Measurements from ENCODE around the gene PRKCE.

PRKCE gene

DNA sequence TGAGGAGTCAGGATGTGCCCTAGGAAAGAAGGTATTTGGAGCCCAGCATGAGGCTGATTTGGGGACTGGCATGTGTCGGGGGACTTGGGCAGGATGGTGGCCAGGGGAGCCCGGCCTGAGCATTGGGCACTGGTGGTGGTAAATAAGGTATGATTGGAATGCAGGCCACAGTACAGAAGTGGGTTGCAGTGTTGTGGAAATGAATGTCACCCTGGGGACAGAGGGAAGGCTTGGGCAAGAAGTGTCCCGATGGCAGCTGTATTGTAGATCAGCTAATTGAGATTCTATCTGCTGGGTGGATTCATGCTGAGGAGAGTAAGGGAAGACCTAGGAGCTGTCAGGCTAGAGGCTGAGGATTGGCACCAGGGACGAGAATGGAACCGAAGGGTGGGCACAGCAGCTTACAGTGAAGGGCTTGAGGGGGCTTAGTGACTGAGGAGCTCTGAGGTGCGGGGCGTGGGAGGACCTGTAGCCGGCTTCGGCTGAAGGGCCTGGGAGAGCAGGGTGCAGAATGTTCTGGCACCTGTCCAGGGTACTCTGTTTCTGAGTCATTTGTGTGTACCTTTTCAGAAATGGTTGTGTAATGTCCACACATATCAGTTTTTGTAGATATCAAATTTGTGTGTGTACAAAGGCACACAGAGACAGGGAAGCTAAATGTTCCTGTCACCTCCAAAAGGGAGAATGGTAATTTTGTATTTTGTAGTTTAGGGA, 170.2 kb downstream of the PRKCE start:
- DNase-seq (ENCODE audit: low spot score): no peak
- TF ChIP-seq, protein P1, sequence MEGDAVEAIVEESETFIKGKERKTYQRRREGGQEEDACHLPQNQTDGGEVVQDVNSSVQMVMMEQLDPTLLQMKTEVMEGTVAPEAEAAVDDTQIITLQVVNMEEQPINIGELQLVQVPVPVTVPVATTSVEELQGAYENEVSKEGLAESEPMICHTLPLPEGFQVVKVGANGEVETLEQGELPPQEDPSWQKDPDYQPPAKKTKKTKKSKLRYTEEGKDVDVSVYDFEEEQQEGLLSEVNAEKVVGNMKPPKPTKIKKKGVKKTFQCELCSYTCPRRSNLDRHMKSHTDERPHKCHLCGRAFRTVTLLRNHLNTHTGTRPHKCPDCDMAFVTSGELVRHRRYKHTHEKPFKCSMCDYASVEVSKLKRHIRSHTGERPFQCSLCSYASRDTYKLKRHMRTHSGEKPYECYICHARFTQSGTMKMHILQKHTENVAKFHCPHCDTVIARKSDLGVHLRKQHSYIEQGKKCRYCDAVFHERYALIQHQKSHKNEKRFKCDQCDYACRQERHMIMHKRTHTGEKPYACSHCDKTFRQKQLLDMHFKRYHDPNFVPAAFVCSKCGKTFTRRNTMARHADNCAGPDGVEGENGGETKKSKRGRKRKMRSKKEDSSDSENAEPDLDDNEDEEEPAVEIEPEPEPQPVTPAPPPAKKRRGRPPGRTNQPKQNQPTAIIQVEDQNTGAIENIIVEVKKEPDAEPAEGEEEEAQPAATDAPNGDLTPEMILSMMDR (IDR thresholded peaks at IDR 0.05; ENCODE audit: extremely low read depth, missing control alignments): no peak

DNA sequence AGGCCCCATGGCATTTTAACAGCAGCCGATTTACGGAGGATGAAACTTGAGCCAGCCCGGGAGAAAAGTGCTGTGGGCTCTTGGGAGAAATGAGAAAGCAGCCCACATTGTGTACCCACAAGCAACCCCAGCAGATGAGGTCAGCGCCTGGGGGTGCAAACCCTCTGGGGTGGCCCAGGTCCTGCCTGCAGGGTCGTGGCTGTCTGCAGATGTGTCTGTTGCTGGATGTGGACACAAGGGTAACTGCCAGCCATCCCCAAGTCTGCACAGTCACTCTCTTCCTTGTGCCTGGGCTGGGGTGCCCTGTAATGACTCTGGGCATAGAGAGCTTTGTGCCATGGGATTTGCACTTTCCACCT, 170.8 kb downstream of the PRKCE start:
- TF ChIP-seq, protein P1 (IDR thresholded peaks at IDR 0.05; ENCODE audit: extremely low read depth, missing control alignments): no peak
- DNase-seq (ENCODE audit: low spot score): no peak

DNA sequence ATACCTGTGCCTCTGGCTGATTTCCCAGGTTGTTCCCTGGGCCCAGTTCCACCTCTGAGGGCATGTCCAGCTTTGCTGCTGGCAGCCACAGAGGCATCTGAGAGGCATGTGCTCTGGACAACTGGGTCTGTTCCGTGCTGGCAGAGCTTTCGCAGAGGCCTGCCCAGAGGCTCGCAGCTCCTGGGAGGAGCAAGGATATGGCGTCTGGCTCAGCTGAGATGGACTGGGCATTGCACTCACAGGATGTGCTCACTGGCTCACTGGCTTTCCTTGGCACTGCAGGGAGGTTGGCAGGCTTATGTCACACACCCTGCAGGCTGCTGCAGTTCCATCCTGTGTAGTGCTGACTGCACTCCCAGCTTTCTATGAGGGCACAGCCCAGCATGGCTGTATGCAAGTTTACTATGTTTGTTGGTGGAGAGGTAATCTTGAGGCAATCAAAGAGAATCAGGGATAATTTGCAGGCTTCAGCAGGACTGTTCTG, 172.3 kb downstream of the PRKCE start:
- no peak for DNase-seq (ENCODE audit: low spot score)
- TF ChIP-seq, protein P1 (IDR thresholded peaks at IDR 0.05; ENCODE audit: extremely low read depth, missing control alignments): no peak

DNA sequence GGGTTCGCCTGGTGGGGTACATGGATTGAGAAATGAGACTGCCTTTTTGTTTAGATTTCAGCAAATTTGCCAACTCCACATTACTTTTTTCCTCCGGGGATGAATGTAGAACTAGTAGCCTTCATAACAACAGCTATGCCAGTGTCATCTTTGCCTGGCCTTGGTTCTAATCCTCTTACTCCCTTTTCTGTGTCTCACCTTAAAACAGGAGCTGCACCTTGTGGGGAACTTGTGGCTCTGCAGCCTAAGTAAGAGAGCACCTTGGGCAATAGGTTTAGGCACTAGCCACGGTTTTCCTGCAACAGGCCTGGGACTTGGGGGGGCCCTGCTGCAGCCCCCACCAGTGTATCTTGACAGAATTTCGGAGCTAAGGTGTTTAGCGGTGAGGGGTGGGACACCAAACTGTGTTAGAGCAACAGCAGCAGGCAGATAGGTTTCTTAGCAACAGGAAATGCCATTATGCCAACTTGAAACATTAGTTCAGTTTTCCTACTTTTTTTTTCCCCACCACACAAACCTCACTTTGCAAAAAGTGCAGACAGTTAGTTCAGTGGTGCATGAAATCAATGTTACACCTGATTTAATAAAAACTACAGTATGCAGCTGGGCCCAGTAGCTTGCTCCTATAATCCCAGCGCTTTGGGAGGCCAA, 173.7 kb downstream of the PRKCE start:
- TF ChIP-seq, protein P1 (IDR thresholded peaks at IDR 0.05; ENCODE audit: extremely low read depth, missing control alignments): no peak
- DNase-seq (ENCODE audit: low spot score): no peak

DNA sequence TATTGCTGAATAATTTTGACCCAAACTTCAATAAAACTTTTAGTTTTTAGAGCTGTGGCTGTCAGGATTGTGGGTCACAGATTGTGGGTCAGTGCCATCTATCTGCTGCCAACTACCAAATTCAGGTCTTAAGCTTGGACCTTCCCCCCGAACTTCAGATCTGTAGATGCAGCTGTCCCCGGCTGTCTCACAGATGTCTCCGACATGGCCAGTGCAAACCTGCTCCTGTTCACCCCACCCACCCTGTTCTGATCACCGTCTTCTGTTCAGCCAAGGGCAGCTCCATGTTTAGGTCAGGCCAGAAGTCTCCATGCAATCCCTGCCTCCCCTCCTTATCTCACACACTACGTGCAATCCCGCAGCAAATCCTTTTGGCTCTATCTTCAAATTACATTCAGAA, 175.0 kb downstream of the PRKCE start:
- no peak for DNase-seq (ENCODE audit: low spot score)
- TF ChIP-seq, protein P1 (IDR thresholded peaks at IDR 0.05; ENCODE audit: extremely low read depth, missing control alignments): no peak

DNA sequence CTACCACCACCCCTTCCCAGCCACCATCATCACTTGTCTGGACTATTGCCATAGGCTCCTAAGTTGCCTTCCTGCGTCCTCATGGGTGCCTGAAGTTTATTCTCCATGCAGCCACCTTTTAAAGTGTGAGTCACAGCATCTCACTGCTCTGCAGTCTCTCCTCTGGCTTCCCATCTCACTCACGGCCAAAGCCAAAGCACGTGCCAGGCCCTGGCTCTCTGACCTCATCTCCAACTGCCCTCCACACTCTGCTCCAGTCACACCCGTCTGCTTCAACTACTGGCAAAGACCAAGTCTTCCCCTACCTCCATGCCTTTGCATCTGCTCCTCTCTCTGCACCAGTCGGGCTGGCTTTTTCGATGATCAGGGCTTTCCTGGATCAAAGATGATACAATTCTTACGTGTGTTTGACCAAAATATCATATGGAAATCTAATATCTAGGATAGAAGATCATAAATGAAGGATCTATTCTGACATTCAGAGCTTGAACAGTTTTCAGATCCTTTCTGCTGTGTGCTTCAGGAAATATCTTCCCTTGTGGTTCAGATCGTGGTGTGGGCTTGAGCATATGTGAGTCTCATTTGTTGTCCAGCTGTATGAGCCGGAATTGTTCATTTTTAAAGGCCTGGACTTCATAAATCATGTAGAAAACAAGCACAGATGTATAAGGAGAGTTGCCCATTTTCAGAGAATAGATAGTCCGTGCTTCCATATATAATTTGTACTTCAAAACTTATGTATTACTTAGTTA, 175.6 kb downstream of the PRKCE start:
- DNase-seq (ENCODE audit: low spot score): no peak
- TF ChIP-seq, protein P1 (IDR thresholded peaks at IDR 0.05; ENCODE audit: extremely low read depth, missing control alignments): no peak

DNA sequence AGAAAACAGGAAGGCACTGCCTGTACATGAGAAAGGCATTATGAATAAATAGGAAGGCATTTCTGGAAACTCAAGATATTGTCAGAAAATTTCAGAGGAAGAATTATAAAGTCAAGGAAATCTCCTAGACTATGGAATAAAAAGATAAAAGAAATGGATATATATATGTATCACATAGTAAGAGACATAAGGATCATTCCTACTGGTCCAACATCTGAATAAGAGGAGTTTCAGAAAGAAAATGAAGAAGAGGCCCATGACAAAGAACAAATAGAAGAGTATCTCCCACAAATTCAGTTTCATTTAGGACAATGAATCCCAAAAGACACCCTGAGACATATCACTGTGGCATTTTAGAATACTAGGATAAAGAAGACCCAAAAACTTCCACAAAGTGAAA, 178.8 kb downstream of the PRKCE start:
- DNase-seq (ENCODE audit: low spot score): no peak
- TF ChIP-seq, protein P1 (IDR thresholded peaks at IDR 0.05; ENCODE audit: extremely low read depth, missing control alignments): no peak

Data from GM20000 (cell line).